GM19099 (cell line): Measurements from ENCODE around the gene CRTC3.
A peak's percentile ranks its signal among the peaks of the same experiment; 100 is the strongest.

Source experiments
- POLR2A ChIP-seq: IDR thresholded peaks from 3 replicates; pipeline ENCODE4 v1.6.1; 2011; ENCODE audit warnings: low read depth; ENCODE audit not compliant: insufficient read length; ENCODE audit errors: extremely low read depth

CRTC3 gene

GRCh38 chr15:90598031-90598577 lies 68.4 kb downstream of the CRTC3 start:
- peak; percentile 46 for TF ChIP-seq POLR2A

GRCh38 chr15:90598679-90599078 lies 69.0 kb downstream of the CRTC3 start:
- TF ChIP-seq POLR2A: no peak

- TF ChIP-seq POLR2A: no peak
Observed at GRCh38 chr15:90599116-90599515, 69.4 kb downstream of the CRTC3 start.

- no peak for TF ChIP-seq POLR2A
Observed at GRCh38 chr15:90599644-90600043, 69.9 kb downstream of the CRTC3 start.

GRCh38 chr15:90600954-90601353 lies 71.2 kb downstream of the CRTC3 start:
- no peak for TF ChIP-seq POLR2A

- no peak for TF ChIP-seq POLR2A
Observed at GRCh38 chr15:90603893-90604292, 74.2 kb downstream of the CRTC3 start.

- TF ChIP-seq POLR2A: no peak
Observed at GRCh38 chr15:90606641-90607040, 76.9 kb downstream of the CRTC3 start.

GRCh38 chr15:90607361-90607760 lies 77.6 kb downstream of the CRTC3 start:
- no peak for TF ChIP-seq POLR2A

GRCh38 chr15:90609242-90610180 lies 79.8 kb downstream of the CRTC3 start:
- TF ChIP-seq POLR2A: no peak

GRCh38 chr15:90610190-90610589 lies 80.5 kb downstream of the CRTC3 start:
- no peak for TF ChIP-seq POLR2A

- TF ChIP-seq POLR2A: no peak
Observed at GRCh38 chr15:90611157-90611556, 81.4 kb downstream of the CRTC3 start.

GRCh38 chr15:90617171-90617570 lies 87.4 kb downstream of the CRTC3 start:
- no peak for TF ChIP-seq POLR2A

GRCh38 chr15:90617668-90618097 lies 88.0 kb downstream of the CRTC3 start:
- TF ChIP-seq POLR2A: no peak

GRCh38 chr15:90618330-90619125 lies 88.8 kb downstream of the CRTC3 start:
- TF ChIP-seq POLR2A: no peak

GRCh38 chr15:90619468-90619867 lies 89.7 kb downstream of the CRTC3 start:
- no peak for TF ChIP-seq POLR2A
